Measurements from ENCODE around the gene KDM3B. TPM values are rescaled to one million over a fixed set of nuclear protein-coding genes. Genes with fewer than 3 reads are reported as not detected.

The KDM3B gene
- total and polyA plus RNA-seq, 2 of the 8 experiments (the other 6 are each of a cell fraction or from before 2014, with no cell fraction given): 27.1 to 78.1 TPM

DNA sequence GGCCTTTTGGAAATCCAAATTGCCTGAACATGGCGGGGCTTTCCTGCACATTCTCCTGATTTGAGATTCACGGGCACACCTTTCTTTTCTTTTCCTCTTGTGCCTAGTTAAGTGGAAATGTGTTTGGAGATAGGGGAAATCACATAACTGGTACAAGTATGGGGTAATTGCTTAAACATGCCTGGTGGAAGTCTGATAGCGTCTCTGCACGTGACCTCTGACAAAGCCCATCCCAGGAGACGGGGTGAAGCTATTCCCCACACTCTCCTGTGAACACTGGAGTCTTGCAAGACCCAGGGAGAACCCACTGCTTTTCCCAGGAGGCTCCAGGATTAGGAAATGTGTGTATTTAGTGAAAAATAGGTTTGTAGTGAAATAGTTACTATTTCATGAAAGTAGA lies 83.5 kb downstream of the KDM3B start:
- no peak overlapping the region for H2BK5ac ChIP-seq (ENCODE audit: low read depth, low read length)
- POLR2A ChIA-PET (ENCODE audit: partially characterized antibody): interaction anchor here (0.7 to 1.0 kb wide), 2 partner anchors 63 to 97 kb away, joined by 3 read pairs; partner anchors contain the start of gene FAM53C
- FAIRE-seq: no peak
- TF ChIP-seq PHF8 (conservative IDR thresholded peaks at IDR 0.05; ENCODE audit: low read depth, low read length) (no peak), HDAC2 (IDR thresholded peaks at IDR 0.05; ENCODE audit: borderline replicate concordance in 1 of 2, low read depth in 2 of 2, low read length in 2 of 2) (no peak), SP2 (IDR thresholded peaks at IDR 0.05; ENCODE audit: low read length) (no peak), TAF7 (optimal IDR thresholded peaks at IDR 0.05; ENCODE audit: borderline replicate concordance, low read depth, low read length) (no peak), CBX8 (IDR thresholded peaks at IDR 0.05; ENCODE audit: borderline replicate concordance, low read depth, low read length) (no peak), ASH2L (IDR thresholded peaks at IDR 0.05; ENCODE audit: low read length) (no peak), BRCA1 (IDR thresholded peaks at IDR 0.05; ENCODE audit: low read depth, low read length) (no peak), NRF1 (IDR thresholded peaks at IDR 0.05; ENCODE audit: low read depth, low read length) (no peak), GABPA (IDR thresholded peaks at IDR 0.05; ENCODE audit: borderline replicate concordance, insufficient read depth, low read length) (no peak), BACH1 (IDR thresholded peaks at IDR 0.05; ENCODE audit: low read length) (no peak)
- TF ChIP-seq, protein P1, sequence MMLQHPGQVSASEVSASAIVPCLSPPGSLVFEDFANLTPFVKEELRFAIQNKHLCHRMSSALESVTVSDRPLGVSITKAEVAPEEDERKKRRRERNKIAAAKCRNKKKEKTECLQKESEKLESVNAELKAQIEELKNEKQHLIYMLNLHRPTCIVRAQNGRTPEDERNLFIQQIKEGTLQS (IDR thresholded peaks at IDR 0.05; ENCODE audit: insufficient read depth, low read depth, low read length): no peak
- TF ChIP-seq, protein P2, sequence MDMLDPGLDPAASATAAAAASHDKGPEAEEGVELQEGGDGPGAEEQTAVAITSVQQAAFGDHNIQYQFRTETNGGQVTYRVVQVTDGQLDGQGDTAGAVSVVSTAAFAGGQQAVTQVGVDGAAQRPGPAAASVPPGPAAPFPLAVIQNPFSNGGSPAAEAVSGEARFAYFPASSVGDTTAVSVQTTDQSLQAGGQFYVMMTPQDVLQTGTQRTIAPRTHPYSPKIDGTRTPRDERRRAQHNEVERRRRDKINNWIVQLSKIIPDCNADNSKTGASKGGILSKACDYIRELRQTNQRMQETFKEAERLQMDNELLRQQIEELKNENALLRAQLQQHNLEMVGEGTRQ (IDR thresholded peaks at IDR 0.05; ENCODE audit: low read length): no peak

More for the DNA sequence above, 83.5 kb downstream of the KDM3B start:
- no peak overlapping the region for H3K14ac ChIP-seq (ENCODE audit: insufficient read length)
- H3K79me2 ChIP-seq (ENCODE audit: control insufficient read depth in 1 of 2, insufficient read depth in 2 of 2, low read length in 2 of 2): no peaks in the 10 kb centered on the region
- H2AK5ac ChIP-seq (ENCODE audit: low read depth, low read length): no peak overlapping the region
- H3K9me3 ChIP-seq (ENCODE audit: insufficient read depth in 2 of 2, low read depth in 1 of 2, low read length in 1 of 2): no peaks in the 10 kb centered on the region
- H3K36me3 ChIP-seq (ENCODE audit: control insufficient read depth in 2 of 4, insufficient read depth in 4 of 4, low read length in 3 of 4): peaks cover 8 to 38% (median 23%) of the 10 kb centered on the region in 4 experiments; a peak in 7 of 8 replicates
- no peak overlapping the region for H2BK12ac ChIP-seq (ENCODE audit: low read depth, low read length)
- H4K20me1 ChIP-seq (replicated peaks in 1 of 2; ENCODE audit: control insufficient read depth in 1 of 2, insufficient read depth in 2 of 2, low read length in 2 of 2): peaks cover 3% of the 10 kb centered on the region in 2 experiments
- no peak overlapping the region for H3K4me2 ChIP-seq (ENCODE audit: insufficient read depth in 1 of 2, low read depth in 2 of 2, low read length in 2 of 2)
- H3K27ac ChIP-seq (ENCODE audit: low read depth, low read length): no peak overlapping the region
- CTCF ChIA-PET (ENCODE audit: partially characterized antibody): interaction anchor here (1.3 kb wide), 1 partner anchor 44 kb away, joined by 3 read pairs; no protein-coding TSS in a partner anchor
- DNase-seq (ENCODE audit: low read depth in 1 of 2, low spot score in 2 of 2): no peak
- H3K9ac ChIP-seq (replicated peaks in 1 of 4; ENCODE audit: extremely low read depth in 1 of 4, low read depth in 3 of 4, low read length in 3 of 4): no peak overlapping the region
- no peak overlapping the region for H4K5ac ChIP-seq (ENCODE audit: insufficient read length, low read depth, low read length)
- H3K4me1 ChIP-seq (replicated peaks in 1 of 4; ENCODE audit: control insufficient read depth in 3 of 4, insufficient read depth in 4 of 4, low read length in 3 of 4): peaks cover 0 to 20% (median 14%) of the 10 kb centered on the region in 4 experiments; a peak in 6 of 7 replicates
- no peak overlapping the region for H3K56ac ChIP-seq (replicated peaks; ENCODE audit: insufficient read length, low read depth, low read length)
- H3K23me2 ChIP-seq (ENCODE audit: low read depth, low read length): peaks cover 13% of the 10 kb centered on the region
- 0 out of 2 replicates have a peak, but pooled peaks cover 3% of the 10 kb centered on the region for H3K79me1 ChIP-seq (ENCODE audit: low read depth, low read length)
- no peak overlapping the region for H2BK15ac ChIP-seq (ENCODE audit: low read length)
- no peak overlapping the region for H2BK20ac ChIP-seq (ENCODE audit: low read length)
- no peak overlapping the region for H3K18ac ChIP-seq (ENCODE audit: extremely low read depth, low read length)
- no peak overlapping the region for H3K23ac ChIP-seq (ENCODE audit: insufficient read length)
- H3K4ac ChIP-seq (replicated peaks; ENCODE audit: insufficient read length, low read depth, low read length): no peak overlapping the region
- H4K91ac ChIP-seq (replicated peaks; ENCODE audit: insufficient read length, low read length): no peak overlapping the region
- no peak overlapping the region for H2AFZ ChIP-seq (ENCODE audit: low read length)
- H3K4me3 ChIP-seq (ENCODE audit: extremely low read depth in 1 of 4, insufficient read depth in 2 of 4, low read depth in 3 of 4, low read length in 4 of 4): no peak overlapping the region
- no peaks in the 10 kb centered on the region for H3K27me3 ChIP-seq (replicated peaks in 1 of 4; ENCODE audit: control insufficient read depth in 3 of 4, extremely low read depth in 1 of 4, insufficient read depth in 3 of 4, low read length in 3 of 4)
- no peak overlapping the region for H4K8ac ChIP-seq (ENCODE audit: extremely low read depth, insufficient read depth, low read length)
- WGBS, 2 experiments (ENCODE audit: extremely low coverage in 1 of 2, insufficient coverage in 1 of 2, insufficient read length in 1 of 2, insufficient replicate concordance in 2 of 2, low coverage in 1 of 2, low lambda C conversion rate in 2 of 2, missing lambda C conversion rate in 1 of 2): 91% methylated on average over 5 of the region's 5 CpGs; no CpG with 5 or more reads in 1 of the 2 experiments
- H2BK120ac ChIP-seq (replicated peaks; ENCODE audit: low read depth, low read length): no peak overlapping the region

Measured in H1 (cell line).